Brain microvascular endothelial cell (primary cell): ENCODE measurements around the gene ZNF333.

Source experiments
- DNase-seq: peaks from one replicate; pipeline ENCODE4 v3.0.0-alpha.2; 2020
- H3K27ac ChIP-seq: fragments of 250-450 bp; sonication (Bioruptor Pico); 2 replicates; pipeline ENCODE4 v1.5.1; 2020; ENCODE audit warnings: mild to moderate bottlenecking, moderate library complexity
- H3K27me3 ChIP-seq: fragments of 250-450 bp; sonication (Bioruptor Pico); replicated peaks from 2 replicates; pipeline ENCODE4 v1.5.1; 2020; ENCODE audit warnings: mild to moderate bottlenecking
- H3K36me3 ChIP-seq: fragments of 250-450 bp; sonication (Bioruptor Pico); replicated peaks from 2 replicates; pipeline ENCODE4 v1.5.1; 2020; ENCODE audit warnings: mild to moderate bottlenecking
- H3K4me3 ChIP-seq: 2 replicates; pipeline ENCODE4 v1.5.1; 2011; ENCODE audit warnings: low read depth, mild to moderate bottlenecking, control low read depth, low read length, moderate library complexity
- CTCF ChIP-seq: IDR thresholded peaks from 2 replicates; pipeline ENCODE4 v1.5.1; 2011; ENCODE audit warnings: low read depth, mild to moderate bottlenecking, moderate library complexity, low read length, control low read depth, inconsistent platforms; ENCODE audit errors: missing control alignments
- in situ Hi-C: cut with HindIII; loops from 2 replicates; pipeline ENCODE4 v1.10.0; 2017; ENCODE audit warnings: low sequenced_read_pairs, low pct_ligation_motif_present

The ZNF333 gene

GRCh38 chr19:14700711-14701375, 11.0 kb downstream of the ZNF333 start:
- H3K4me3 ChIP-seq = no peak overlapping the region
- no peak for TF ChIP-seq CTCF
- H3K27me3 ChIP-seq = no peaks in the 10 kb centered on the region
- DNase-seq = no peak
- in situ Hi-C loops = no loop called here
- no peak overlapping the region for H3K27ac ChIP-seq
- peaks cover 52% of the 10 kb centered on the region for H3K36me3 ChIP-seq

- TF ChIP-seq CTCF = no peak
Measured at GRCh38 chr19:14703833-14704232, 14.0 kb downstream of the ZNF333 start.

GRCh38 chr19:14704450-14704849, 14.6 kb downstream of the ZNF333 start:
- TF ChIP-seq CTCF = no peak

More at GRCh38 chr19:14703833-14704232, 14.0 kb downstream of the ZNF333 start:
- peaks cover 58% of the 10 kb centered on the region for H3K36me3 ChIP-seq
- no peaks in the 10 kb centered on the region for H3K27me3 ChIP-seq
- H3K27ac ChIP-seq = no peak overlapping the region
- no peak for DNase-seq
- in situ Hi-C loops = no loop called here
- no peak overlapping the region for H3K4me3 ChIP-seq

GRCh38 chr19:14715841-14716240, 26.0 kb downstream of the ZNF333 start:
- peaks cover 44% of the 10 kb centered on the region for H3K36me3 ChIP-seq

More at GRCh38 chr19:14704450-14704849, 14.6 kb downstream of the ZNF333 start:
- in situ Hi-C loops = no loop called here
- H3K4me3 ChIP-seq = no peak overlapping the region
- DNase-seq = no peak
- H3K27me3 ChIP-seq = no peaks in the 10 kb centered on the region
- H3K36me3 ChIP-seq = peaks cover 55% of the 10 kb centered on the region
- H3K27ac ChIP-seq = no peak overlapping the region

GRCh38 chr19:14718522-14719116, 28.8 kb downstream of the ZNF333 start:
- no peak for TF ChIP-seq CTCF
- H3K27ac ChIP-seq = no peak overlapping the region
- DNase-seq = no peak
- H3K27me3 ChIP-seq = no peaks in the 10 kb centered on the region
- in situ Hi-C loops = no loop called here
- peaks cover 40% of the 10 kb centered on the region for H3K36me3 ChIP-seq
- H3K4me3 ChIP-seq = no peak overlapping the region

More at GRCh38 chr19:14715841-14716240, 26.0 kb downstream of the ZNF333 start:
- Histone ChIP-seq H3K27ac (no peak overlapping the region), H3K27me3 (no peaks in the 10 kb centered on the region), H3K4me3 (no peak overlapping the region)
- TF ChIP-seq CTCF = no peak
- in situ Hi-C loops = no loop called here
- no peak for DNase-seq
